Loucy (cell line): Measurements from ENCODE around the gene RBFA.

ENCODE experiments used
- CTCF ChIP-seq: fragments of 200-600 bp; sonication (generic); conservative IDR thresholded peaks from 2 replicates; pipeline ENCODE4 v1.5.1; 2014; ENCODE audit warnings: mild to moderate bottlenecking, antibody characterized with exemption, low read length
- EZH2phosphoT487 ChIP-seq: fragments of 200-600 bp; IDR thresholded peaks from 2 replicates; pipeline ENCODE4 v1.6.1; 2018; ENCODE audit warnings: antibody characterized with exemption, mild to moderate bottlenecking, moderate library complexity, borderline replicate concordance

- no peak for TF ChIP-seq CTCF
- no peak for TF ChIP-seq EZH2phosphoT487
These were observed 36.6 kb downstream of the RBFA start for GRCh38 chr18:80070825-80071224.
